Liver (tissue), 9 donors: ENCODE results near the gene NR2E1. TPM values are rescaled to one million over a fixed set of nuclear protein-coding genes. Genes with fewer than 3 reads are reported as not detected.

Experiments
- DNase-seq: peaks from one replicate; pipeline ENCODE4 v3.0.0-alpha.2; 2017; ENCODE audit warnings: low spot score
- H3K27ac ChIP-seq, 2 donors: one replicate each; pipeline ENCODE4 v1.7.0; 2013; ENCODE audit warnings: inconsistent platforms in 2 of 2, low read length in 2 of 2, control low read depth in 1 of 2, low read depth in 1 of 2, mild to moderate bottlenecking in 1 of 2
- H3K27me3 ChIP-seq, 4 donors: one replicate each; pipeline versions ENCODE4 v1.6.1 to v1.7.0; 2013; ENCODE audit warnings: low read length in 3 of 4, inconsistent platforms in 1 of 4, mild to moderate bottlenecking in 1 of 4, moderate library complexity in 1 of 4; ENCODE audit not compliant: control insufficient read depth in 4 of 4, insufficient read depth in 4 of 4
- H3K36me3 ChIP-seq, 4 donors: one replicate each; pipeline versions ENCODE4 v1.6.1 to v1.7.0; 2013; ENCODE audit warnings: low read length in 3 of 4, mild to moderate bottlenecking in 3 of 4, low read depth in 1 of 4, moderate library complexity in 1 of 4; ENCODE audit not compliant: control insufficient read depth in 4 of 4, insufficient read depth in 3 of 4
- H3K4me1 ChIP-seq, 4 donors: one replicate each; pipeline versions ENCODE4 v1.6.1 to v1.7.0; 2013; ENCODE audit warnings: low read length in 3 of 4, mild to moderate bottlenecking in 3 of 4, moderate library complexity in 1 of 4; ENCODE audit not compliant: control insufficient read depth in 4 of 4, insufficient read depth in 4 of 4
- H3K4me3 ChIP-seq, 3 donors: one replicate each; pipeline versions ENCODE4 v1.6.1 to v1.7.0; 2013; ENCODE audit warnings: low read length in 3 of 3, control low read depth in 1 of 3, low read depth in 1 of 3, mild to moderate bottlenecking in 1 of 3
- H3K9ac ChIP-seq, 2 donors: one replicate each; pipeline ENCODE4 v1.7.0; 2013; ENCODE audit warnings: low read length in 2 of 2, mild to moderate bottlenecking in 2 of 2, moderate library complexity in 2 of 2, control low read depth in 1 of 2, low read depth in 1 of 2
- H3K9me3 ChIP-seq, 4 donors: one replicate each; pipeline versions ENCODE4 v1.6.1 to v1.7.0; 2013; ENCODE audit warnings: low read length in 3 of 4; ENCODE audit not compliant: control insufficient read depth in 4 of 4
- ATF3 ChIP-seq: IDR thresholded peaks from 2 replicates; pipeline ENCODE4 v1.6.1; 2016; ENCODE audit warnings: antibody characterized with exemption
- CTCF ChIP-seq: fragments of 150-350 bp; IDR thresholded peaks from 2 replicates; pipeline ENCODE4 v1.5.1; 2017; ENCODE audit warnings: improper control_type of control experiment, low read depth, low read length; ENCODE audit not compliant: missing input control
- EGR1 ChIP-seq, 2 donors: IDR thresholded peaks; 2 replicates each; pipeline ENCODE4 v1.6.1; 2016 to 2018; ENCODE audit warnings: antibody characterized with exemption in 2 of 2, low read depth in 2 of 2
- FOXA1 ChIP-seq: IDR thresholded peaks from 2 replicates; pipeline ENCODE4 v1.6.1; 2016; ENCODE audit warnings: antibody characterized with exemption
- FOXA2 ChIP-seq: IDR thresholded peaks from 2 replicates; pipeline ENCODE4 v1.6.1; 2016; ENCODE audit warnings: antibody characterized with exemption
- GABPA ChIP-seq, 2 donors: IDR thresholded peaks in 1 of 2; conservative IDR thresholded peaks in 1 of 2; 2 replicates each; pipeline ENCODE4 v1.6.1; 2016; ENCODE audit warnings: antibody characterized with exemption in 2 of 2, mild to moderate bottlenecking in 1 of 2, moderate library complexity in 1 of 2
- HNF4A ChIP-seq, 2 donors: conservative IDR thresholded peaks; 2 replicates each; pipeline ENCODE4 v1.6.1; 2016; ENCODE audit warnings: antibody characterized with exemption in 2 of 2, mild to moderate bottlenecking in 2 of 2
- HNF4G ChIP-seq: IDR thresholded peaks from 2 replicates; pipeline ENCODE4 v1.6.1; 2016; ENCODE audit warnings: antibody characterized with exemption
- JUND ChIP-seq, 2 donors: IDR thresholded peaks; 2 replicates each; pipeline ENCODE4 v1.6.1; 2016; ENCODE audit warnings: antibody characterized with exemption in 2 of 2
- MAX ChIP-seq: IDR thresholded peaks from 2 replicates; pipeline ENCODE4 v1.6.1; 2016; ENCODE audit warnings: antibody characterized with exemption
- NR2F2 ChIP-seq: IDR thresholded peaks from 2 replicates; pipeline ENCODE4 v1.6.1; 2016; ENCODE audit warnings: antibody characterized with exemption
- RAD21 ChIP-seq, 2 donors: IDR thresholded peaks; 2 replicates each; pipeline ENCODE4 v1.6.1; 2016; ENCODE audit warnings: antibody characterized with exemption in 2 of 2, mild to moderate bottlenecking in 2 of 2
- REST ChIP-seq: IDR thresholded peaks from 2 replicates; pipeline ENCODE4 v1.6.1; 2016; ENCODE audit warnings: antibody characterized with exemption, mild to moderate bottlenecking
- RXRA ChIP-seq, 2 donors: IDR thresholded peaks; 2 replicates each; pipeline ENCODE4 v1.6.1; 2017 to 2018; ENCODE audit warnings: antibody characterized with exemption in 2 of 2, mild to moderate bottlenecking in 1 of 2
- SP1 ChIP-seq: IDR thresholded peaks from 2 replicates; pipeline ENCODE4 v1.6.1; 2018; ENCODE audit warnings: antibody characterized with exemption, mild to moderate bottlenecking
- TAF1 ChIP-seq: conservative IDR thresholded peaks from 2 replicates; pipeline ENCODE4 v1.6.1; 2016; ENCODE audit warnings: antibody characterized with exemption, mild to moderate bottlenecking
- YY1 ChIP-seq: IDR thresholded peaks from 2 replicates; pipeline ENCODE4 v1.6.1; 2016; ENCODE audit warnings: antibody characterized with exemption, mild to moderate bottlenecking
- ZBTB33 ChIP-seq: IDR thresholded peaks from 2 replicates; pipeline ENCODE4 v1.6.1; 2016; ENCODE audit warnings: antibody characterized with exemption
- WGBS: extraction: QIAGEN DNeasy Blood & Tissue Kit; methylation state at CpG from one replicate; pipeline ENCODE4 v1.1.7; 2013; 5-methylcytosine and 5-hydroxymethylcytosine counted together
- polyA plus RNA-seq, 2 donors: library from polyadenylated mRNA; stranded (reverse) in 1 of 2; unstranded in 1 of 2; fragments of 200-250 nt in 1 of 2; fragments of >200 nt in 1 of 2; fragmentation: Nextera tagmentation in 1 of 2; extraction: Ambion mirVana in 1 of 2; gene quantifications; one replicate each; pipeline versions ENCODE4 v1.2.1 to v1.2.3, GENCODE V29; 2013 to 2015
- total RNA-seq, 2 donors: library from RNA; depleted of rRNA; stranded (reverse); fragments of >200 nt; gene quantifications; one replicate each; pipeline ENCODE4 v1.2.3, GENCODE V29; 2014
- donor health status: healthy.
- donor health status: healthy.
- donor health status: healthy.
- donor health status: healthy.
- donor health status: healthy.

Gene NR2E1
- not detected for total RNA-seq
- not detected for polyA plus RNA-seq

DNA sequence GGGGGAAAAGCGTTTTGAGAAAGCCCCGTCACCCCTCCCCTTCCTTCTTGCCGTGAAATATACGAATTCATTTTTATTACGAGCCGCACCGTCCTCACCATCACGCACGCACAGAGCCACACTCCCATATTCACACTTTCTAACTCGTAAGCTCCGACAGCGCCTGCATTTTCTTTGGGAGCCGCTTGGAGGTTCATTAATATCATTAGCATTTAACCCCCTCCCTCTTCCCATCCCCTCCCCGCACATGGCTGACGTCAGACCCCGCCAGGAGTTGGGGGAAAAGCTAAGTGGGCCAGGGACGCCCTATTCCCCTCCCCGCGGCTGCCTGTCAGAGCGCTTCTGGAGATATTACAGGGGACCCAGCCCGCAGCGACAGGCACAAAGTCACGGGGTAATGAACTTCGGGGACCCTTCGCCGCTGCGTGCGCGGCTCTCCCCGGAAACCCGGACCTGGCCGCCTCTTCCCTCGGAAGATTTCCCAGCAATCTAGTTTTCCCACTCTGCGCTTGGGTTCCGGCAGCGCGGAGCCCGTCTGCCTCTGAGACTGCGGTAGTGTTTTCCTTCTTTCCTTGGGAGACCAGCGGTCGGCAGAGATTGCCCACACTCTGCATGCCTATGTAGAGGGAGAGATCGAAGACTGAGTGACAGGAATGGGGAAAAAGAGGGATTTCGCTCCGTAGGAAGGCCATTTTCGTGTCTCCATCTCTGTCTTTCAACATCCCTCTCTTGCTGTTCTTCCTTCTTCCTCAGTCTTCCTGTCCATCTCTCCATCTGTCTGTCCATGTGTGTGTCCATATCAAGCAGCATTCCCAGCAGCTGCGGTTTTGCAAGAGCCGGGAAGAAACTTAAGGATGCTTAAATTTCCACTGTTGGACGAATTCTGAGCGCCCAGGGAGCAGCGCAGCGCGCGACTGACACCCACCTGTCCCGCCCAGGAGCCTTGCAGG, at the start of gene NR2E1:
TSS of gene NR2E1 (plus strand) at position 309 of the 950 bp plus-strand sequence. CDS start 744 bp downstream, outside the sequence.
- 5% methylated on average over 54 of the region's 54 CpGs for WGBS
- Histone ChIP-seq H3K9ac (no peak within 1 kb of the TSS), H3K27ac (no peak within 1 kb of the TSS), H3K9me3 (peaks cover 0 to 7% (median 0%) of the 10 kb centered on the region in 4 donors), H3K36me3 (no peaks in the 10 kb centered on the region), H3K27me3 (peaks cover 5 to 62% (median 38%) of the 10 kb centered on the region in 4 donors), H3K4me1 (peaks cover 16 to 60% (median 33%) of the 10 kb centered on the region in 4 donors), H3K4me3 (no peak within 1 kb of the TSS)
- no peak for DNase-seq
- TF ChIP-seq RAD21 (IDR thresholded peaks at IDR 0.05) (no peak), HNF4A (conservative IDR thresholded peaks at IDR 0.05) (no peak), REST (no peak), MAX (no peak), ZBTB33 (no peak), CTCF (no peak), SP1 (no peak), YY1 (no peak), JUND (IDR thresholded peaks at IDR 0.05) (no peak), EGR1 (IDR thresholded peaks at IDR 0.05; ENCODE audit: low read depth in 2 of 2) (no peak), FOXA1 (no peak), GABPA (IDR thresholded peaks at IDR 0.05 in 1 of 2, conservative IDR thresholded peaks at IDR 0.05 in 1 of 2) (no peak), NR2F2 (no peak), RXRA (IDR thresholded peaks at IDR 0.05) (no peak), HNF4G (no peak), FOXA2 (no peak), ATF3 (no peak), TAF1 (no peak)
